HEK293 (cell line): ENCODE measurements around the gene GID8.

ENCODE experiments used
- CTCF ChIP-seq: fragments of 450-650 bp; formaldehyde crosslinking; IDR thresholded peaks from 2 replicates; pipeline ENCODE4 v1.5.1; 2016; ENCODE audit warnings: missing biosample characterization, missing genetic modification characterization
- FEZF1 ChIP-seq: fragments of 450-650 bp; formaldehyde crosslinking; IDR thresholded peaks from 2 replicates; pipeline ENCODE4 v1.5.1; 2016; ENCODE audit warnings: missing biosample characterization, missing genetic modification characterization
- MEIS1 ChIP-seq: sonication (generic); formaldehyde crosslinking; IDR thresholded peaks from 2 replicates; pipeline ENCODE4 v1.8.1; 2022; ENCODE audit warnings: missing genetic modification reagents, mild to moderate bottlenecking, borderline replicate concordance
- OVOL3 ChIP-seq: fragments of 450-650 bp; formaldehyde crosslinking; IDR thresholded peaks from 2 replicates; pipeline ENCODE4 v1.5.1; 2016; ENCODE audit warnings: missing biosample characterization, missing genetic modification characterization
- TCF7L2 ChIP-seq: IDR thresholded peaks from 2 replicates; pipeline ENCODE4 v1.6.1; 2011; ENCODE audit warnings: low read depth, mild to moderate bottlenecking, inconsistent platforms, low read length, moderate library complexity, borderline replicate concordance
- ZBTB48 ChIP-seq: fragments of 450-650 bp; formaldehyde crosslinking; IDR thresholded peaks from 2 replicates; pipeline ENCODE4 v1.5.1; 2016; ENCODE audit warnings: missing biosample characterization, missing genetic modification characterization
- ZNF18 ChIP-seq: fragments of 450-650 bp; formaldehyde crosslinking; IDR thresholded peaks from 2 replicates; pipeline ENCODE4 v1.5.1; 2016; ENCODE audit warnings: missing biosample characterization, missing genetic modification characterization

GRCh38 chr20:62993856-62994494 lies 56.0 kb downstream of the GID8 start:
- TF ChIP-seq TCF7L2 (no peak), ZNF18 (tag by site-specific recombination) (no peak), CTCF (no peak), OVOL3 (tag by site-specific recombination) (no peak), MEIS1 (CRISPR knock-in tag) (no peak), FEZF1 (tag by site-specific recombination) (no peak), ZBTB48 (tag by site-specific recombination) (no peak)
